IPS-20b (cell line): ENCODE measurements around the gene ATG4B.

Experiments
- H3K27ac ChIP-seq: one replicate; pipeline ENCODE4 v1.5.1; 2013; ENCODE audit warnings: low read length
- H3K27me3 ChIP-seq: 2 replicates; pipeline ENCODE4 v1.6.1; 2013; ENCODE audit warnings: mild to moderate bottlenecking, low read length, inconsistent platforms; ENCODE audit not compliant: insufficient read depth
- H3K36me3 ChIP-seq: 2 replicates; pipeline ENCODE4 v1.6.1; 2013; ENCODE audit warnings: low read depth, mild to moderate bottlenecking, inconsistent platforms, low read length, moderate library complexity; ENCODE audit not compliant: insufficient read depth
- H3K4me1 ChIP-seq: 2 replicates; pipeline ENCODE4 v1.6.1; 2013; ENCODE audit warnings: mild to moderate bottlenecking, control low read depth, inconsistent platforms, low read length, moderate library complexity; ENCODE audit not compliant: insufficient read depth
- H3K4me3 ChIP-seq: 2 replicates; pipeline ENCODE4 v1.5.1; 2013; ENCODE audit warnings: mild to moderate bottlenecking, low read length, inconsistent platforms
- H3K9ac ChIP-seq: 2 replicates; pipeline ENCODE4 v1.6.1; 2013; ENCODE audit warnings: low read depth, mild to moderate bottlenecking, inconsistent platforms, low read length, moderate library complexity
- H3K9me3 ChIP-seq: 2 replicates; pipeline ENCODE4 v1.6.1; 2013; ENCODE audit warnings: mild to moderate bottlenecking, low read depth, low read length, inconsistent platforms; ENCODE audit not compliant: insufficient read depth

Gene ATG4B

GRCh38 chr2:241648453-241648852 is 11.0 kb downstream of the ATG4B start:
- no peaks in the 10 kb centered on the region for H3K9me3 ChIP-seq
- H3K27me3 ChIP-seq: no peaks in the 10 kb centered on the region
- H3K4me1 ChIP-seq: peaks cover 10% of the 10 kb centered on the region
- no peak overlapping the region for H3K4me3 ChIP-seq
- no peak overlapping the region for H3K27ac ChIP-seq
- peak overlapping the region; percentile 21; the same call in 1 of the 2 replicates for H3K9ac ChIP-seq
- peaks cover 28% of the 10 kb centered on the region for H3K36me3 ChIP-seq

GRCh38 chr2:241649404-241649803 is 11.9 kb downstream of the ATG4B start:
- Histone ChIP-seq H3K4me1 (peaks cover 10% of the 10 kb centered on the region), H3K27me3 (no peaks in the 10 kb centered on the region), H3K4me3 (no peak overlapping the region), H3K9ac (no peak overlapping the region), H3K9me3 (no peaks in the 10 kb centered on the region), H3K36me3 (peaks cover 34% of the 10 kb centered on the region), H3K27ac (no peak overlapping the region)

- peaks cover 39% of the 10 kb centered on the region for H3K36me3 ChIP-seq
Measured at GRCh38 chr2:241649927-241650326, 12.4 kb downstream of the ATG4B start.

GRCh38 chr2:241652142-241652541 is 14.6 kb downstream of the ATG4B start:
- Histone ChIP-seq H3K9ac (no peak overlapping the region), H3K4me1 (peaks cover 10% of the 10 kb centered on the region), H3K9me3 (no peaks in the 10 kb centered on the region), H3K4me3 (no peak overlapping the region), H3K27ac (no peak overlapping the region), H3K27me3 (no peaks in the 10 kb centered on the region), H3K36me3 (peaks cover 56% of the 10 kb centered on the region)

More at GRCh38 chr2:241649927-241650326, 12.4 kb downstream of the ATG4B start:
- Histone ChIP-seq H3K27ac (no peak overlapping the region), H3K9ac (peak overlapping the region; percentile 51; the same call in 1 of the 2 replicates), H3K4me1 (peaks cover 10% of the 10 kb centered on the region), H3K27me3 (no peaks in the 10 kb centered on the region), H3K4me3 (no peak overlapping the region), H3K9me3 (no peaks in the 10 kb centered on the region)

- Histone ChIP-seq H3K9me3 (no peaks in the 10 kb centered on the region), H3K9ac (no peak overlapping the region), H3K4me1 (peaks cover 10% of the 10 kb centered on the region), H3K27me3 (no peaks in the 10 kb centered on the region), H3K4me3 (no peak overlapping the region), H3K27ac (no peak overlapping the region), H3K36me3 (peaks cover 56% of the 10 kb centered on the region)
Measured at GRCh38 chr2:241652722-241653121, 15.2 kb downstream of the ATG4B start.

GRCh38 chr2:241653210-241653750 is 15.8 kb downstream of the ATG4B start:
- H3K4me3 ChIP-seq: no peak overlapping the region
- H3K27me3 ChIP-seq: no peaks in the 10 kb centered on the region
- H3K9ac ChIP-seq: no peak overlapping the region
- H3K4me1 ChIP-seq: peaks cover 10% of the 10 kb centered on the region
- H3K27ac ChIP-seq: no peak overlapping the region
- no peaks in the 10 kb centered on the region for H3K9me3 ChIP-seq
- peaks cover 56% of the 10 kb centered on the region for H3K36me3 ChIP-seq

- Histone ChIP-seq H3K27ac (no peak overlapping the region), H3K9me3 (no peaks in the 10 kb centered on the region), H3K27me3 (no peaks in the 10 kb centered on the region), H3K4me1 (peaks cover 10% of the 10 kb centered on the region), H3K4me3 (no peak overlapping the region), H3K36me3 (peaks cover 69% of the 10 kb centered on the region), H3K9ac (no peak overlapping the region)
Measured at GRCh38 chr2:241654551-241654950, 17.1 kb downstream of the ATG4B start.

- H3K9me3 ChIP-seq: no peaks in the 10 kb centered on the region
- peaks cover 80% of the 10 kb centered on the region for H3K36me3 ChIP-seq
- no peak overlapping the region for H3K4me3 ChIP-seq
- H3K27me3 ChIP-seq: no peaks in the 10 kb centered on the region
- H3K4me1 ChIP-seq: peaks cover 2% of the 10 kb centered on the region; the same call in 1 of the 2 replicates
- no peak overlapping the region for H3K9ac ChIP-seq
- no peak overlapping the region for H3K27ac ChIP-seq
Measured at GRCh38 chr2:241655516-241656189, 18.2 kb downstream of the ATG4B start.

GRCh38 chr2:241656190-241656741 is 18.8 kb downstream of the ATG4B start:
- Histone ChIP-seq H3K27ac (no peak overlapping the region), H3K4me3 (no peak overlapping the region), H3K27me3 (no peaks in the 10 kb centered on the region), H3K36me3 (peaks cover 80% of the 10 kb centered on the region), H3K9me3 (no peaks in the 10 kb centered on the region), H3K4me1 (no peaks in the 10 kb centered on the region), H3K9ac (no peak overlapping the region)

- Histone ChIP-seq H3K9ac (no peak overlapping the region), H3K9me3 (no peaks in the 10 kb centered on the region), H3K27me3 (no peaks in the 10 kb centered on the region), H3K36me3 (peaks cover 77% of the 10 kb centered on the region), H3K4me1 (no peaks in the 10 kb centered on the region), H3K27ac (no peak overlapping the region), H3K4me3 (no peak overlapping the region)
Measured at GRCh38 chr2:241657786-241658254, 20.3 kb downstream of the ATG4B start.

GRCh38 chr2:241658296-241658695 is 20.8 kb downstream of the ATG4B start:
- Histone ChIP-seq H3K4me3 (no peak overlapping the region), H3K9ac (no peak overlapping the region), H3K9me3 (no peaks in the 10 kb centered on the region), H3K36me3 (peaks cover 73% of the 10 kb centered on the region), H3K27me3 (no peaks in the 10 kb centered on the region), H3K27ac (no peak overlapping the region), H3K4me1 (no peaks in the 10 kb centered on the region)

- Histone ChIP-seq H3K4me1 (no peaks in the 10 kb centered on the region), H3K9me3 (no peaks in the 10 kb centered on the region), H3K9ac (no peak overlapping the region), H3K27me3 (no peaks in the 10 kb centered on the region), H3K36me3 (peaks cover 67% of the 10 kb centered on the region), H3K27ac (no peak overlapping the region), H3K4me3 (no peak overlapping the region)
Measured at GRCh38 chr2:241659150-241659739, 21.8 kb downstream of the ATG4B start.
